Right atrium auricular region (tissue), 2 donors: ENCODE measurements around the gene GAS1. TPM values are rescaled to one million over a fixed set of nuclear protein-coding genes. Genes with fewer than 3 reads are reported as not detected.

Experiments
- DNase-seq: peaks from one replicate; pipeline ENCODE4 v3.0.0-alpha.2; 2019; ENCODE audit warnings: low spot score
- H3K27ac ChIP-seq, 2 donors: fragments of 200-600 bp; sonication (generic); 1 replicate in 1 of 2; 2 replicates in 1 of 2; pipeline ENCODE4 v1.5.1; 2016 to 2019
- H3K27me3 ChIP-seq, 2 donors: fragments of 200-600 bp; sonication (generic); one replicate each; pipeline versions ENCODE4 v1.5.1 to v1.6.0; 2017 to 2019
- H3K36me3 ChIP-seq: fragments of 200-600 bp; sonication (generic); one replicate; pipeline ENCODE4 v1.5.1; 2016
- H3K4me1 ChIP-seq, 2 donors: fragments of 200-600 bp; sonication (generic); one replicate each; pipeline versions ENCODE4 v1.5.1 to v1.6.0; 2017 to 2019
- H3K4me3 ChIP-seq, 2 donors: fragments of 200-600 bp; sonication (generic); 1 replicate in 1 of 2; 2 replicates in 1 of 2; pipeline ENCODE4 v1.5.1; 2017 to 2019; ENCODE audit warnings: mild to moderate bottlenecking in 1 of 2, moderate library complexity in 1 of 2
- H3K9me3 ChIP-seq, 2 donors: fragments of 200-600 bp; sonication (generic); one replicate each; pipeline ENCODE4 v1.5.1; 2019
- total RNA-seq, 2 donors: library from RNA; depleted of rRNA; stranded (reverse); fragments of >200 nt; gene quantifications; one replicate each; pipeline ENCODE4 v1.1.0, GENCODE V29; 2016
- TF ChIP-seq, protein P1 (sequence below), 2 donors: fragments of 200-600 bp; sonication (generic); IDR thresholded peaks; one replicate each; pipeline ENCODE4 v1.5.1; 2019; ENCODE audit warnings: antibody characterized with exemption in 2 of 2

GAS1 gene
- total RNA-seq, 2 donors from 2014 or later: 44.4 to 78.6 TPM

DNA sequence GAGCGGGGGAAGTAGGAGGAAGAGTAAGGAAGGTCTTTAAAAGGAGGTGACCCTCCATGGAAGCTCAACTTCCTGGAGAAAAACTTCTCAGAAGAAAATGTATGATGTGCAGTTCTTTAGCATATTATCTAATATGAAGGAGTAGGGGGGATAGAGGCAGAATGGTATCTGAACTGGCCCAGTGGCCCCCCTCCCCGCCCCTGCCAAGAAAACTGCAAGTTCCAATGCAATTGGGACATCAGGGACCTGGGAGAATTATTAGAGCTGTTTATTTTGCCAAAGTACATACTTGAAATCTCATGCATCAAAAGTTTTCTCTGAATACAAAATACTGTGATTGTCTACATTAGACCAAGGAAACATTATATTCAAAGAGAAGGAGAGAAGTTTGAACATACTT is 40.6 kb upstream of the GAS1 start:
- Histone ChIP-seq H3K27ac (no peak overlapping the region), H3K36me3 (no peaks in the 10 kb centered on the region), H3K4me1 (no peaks in the 10 kb centered on the region), H3K9me3 (no peaks in the 10 kb centered on the region), H3K4me3 (no peak overlapping the region), H3K27me3 (no peaks in the 10 kb centered on the region)
- TF ChIP-seq, protein P1, sequence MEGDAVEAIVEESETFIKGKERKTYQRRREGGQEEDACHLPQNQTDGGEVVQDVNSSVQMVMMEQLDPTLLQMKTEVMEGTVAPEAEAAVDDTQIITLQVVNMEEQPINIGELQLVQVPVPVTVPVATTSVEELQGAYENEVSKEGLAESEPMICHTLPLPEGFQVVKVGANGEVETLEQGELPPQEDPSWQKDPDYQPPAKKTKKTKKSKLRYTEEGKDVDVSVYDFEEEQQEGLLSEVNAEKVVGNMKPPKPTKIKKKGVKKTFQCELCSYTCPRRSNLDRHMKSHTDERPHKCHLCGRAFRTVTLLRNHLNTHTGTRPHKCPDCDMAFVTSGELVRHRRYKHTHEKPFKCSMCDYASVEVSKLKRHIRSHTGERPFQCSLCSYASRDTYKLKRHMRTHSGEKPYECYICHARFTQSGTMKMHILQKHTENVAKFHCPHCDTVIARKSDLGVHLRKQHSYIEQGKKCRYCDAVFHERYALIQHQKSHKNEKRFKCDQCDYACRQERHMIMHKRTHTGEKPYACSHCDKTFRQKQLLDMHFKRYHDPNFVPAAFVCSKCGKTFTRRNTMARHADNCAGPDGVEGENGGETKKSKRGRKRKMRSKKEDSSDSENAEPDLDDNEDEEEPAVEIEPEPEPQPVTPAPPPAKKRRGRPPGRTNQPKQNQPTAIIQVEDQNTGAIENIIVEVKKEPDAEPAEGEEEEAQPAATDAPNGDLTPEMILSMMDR (IDR thresholded peaks at IDR 0.05): no peak
- no peak for DNase-seq

DNA sequence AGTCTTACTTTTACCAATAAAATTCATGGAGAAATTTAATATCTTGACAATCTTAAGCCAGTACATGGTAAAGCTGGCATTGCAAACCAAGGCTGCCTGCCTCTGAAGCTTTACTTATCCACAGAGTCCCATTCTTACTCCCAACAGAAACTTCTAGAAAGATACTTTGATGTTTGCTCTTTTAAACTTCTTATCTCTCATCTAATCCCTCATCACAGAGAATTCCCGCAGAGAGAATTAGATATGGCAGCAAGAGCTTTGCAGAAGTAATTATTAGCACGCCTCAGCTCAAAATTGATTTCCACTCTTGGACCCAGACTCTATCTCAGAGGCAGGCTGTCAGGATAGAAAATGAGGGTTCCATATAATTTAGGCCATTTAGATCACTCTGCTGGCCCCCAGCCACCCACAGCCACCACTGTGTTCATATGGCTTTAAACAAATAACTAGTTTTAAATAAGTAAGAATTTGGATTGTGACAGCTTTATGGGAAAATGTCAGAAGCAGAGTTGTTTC is 37.9 kb upstream of the GAS1 start:
- Histone ChIP-seq H3K4me3 (no peak overlapping the region), H3K27me3 (no peaks in the 10 kb centered on the region), H3K9me3 (no peaks in the 10 kb centered on the region), H3K27ac (no peak overlapping the region), H3K36me3 (no peaks in the 10 kb centered on the region), H3K4me1 (no peaks in the 10 kb centered on the region)
- TF ChIP-seq, protein P1 (IDR thresholded peaks at IDR 0.05): no peak
- DNase-seq: no peak

DNA sequence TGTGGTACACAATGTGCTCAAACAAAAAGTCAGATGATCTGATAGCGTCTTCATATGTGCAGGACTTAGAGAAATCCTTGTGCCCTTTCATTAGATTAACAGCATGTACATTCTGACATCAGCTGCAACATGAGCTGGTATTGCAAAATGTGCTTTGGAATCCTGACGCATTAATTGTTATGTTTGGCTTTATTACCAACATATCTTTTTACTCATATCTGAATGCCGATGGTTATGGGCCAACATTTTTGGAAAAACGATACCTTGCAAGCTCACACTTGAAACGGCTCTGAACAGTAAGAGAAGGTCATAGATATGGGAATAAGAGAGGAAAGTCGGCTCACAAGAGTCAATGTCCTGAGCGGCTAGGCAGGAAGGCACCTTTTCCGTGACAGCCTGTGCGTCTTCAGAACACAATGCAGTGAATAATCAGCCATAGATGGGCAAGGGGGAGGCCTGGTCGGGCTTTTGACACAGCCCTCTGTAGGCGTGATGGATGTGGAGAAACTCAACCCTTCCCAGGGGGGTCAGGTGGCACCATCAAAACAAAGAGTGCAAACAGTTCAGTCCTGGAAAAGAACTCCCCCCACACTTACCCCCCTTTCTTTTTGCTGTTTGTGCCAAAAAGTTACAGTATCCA is 36.4 kb upstream of the GAS1 start:
- DNase-seq: no peak
- Histone ChIP-seq H3K27me3 (no peaks in the 10 kb centered on the region), H3K4me3 (no peak overlapping the region), H3K36me3 (no peaks in the 10 kb centered on the region), H3K27ac (peak overlapping the region in 1 of 2 donors; percentile 37), H3K9me3 (no peaks in the 10 kb centered on the region), H3K4me1 (peaks cover 0 to 4% of the 10 kb centered on the region in 2 donors)
- TF ChIP-seq, protein P1 (IDR thresholded peaks at IDR 0.05): no peak

DNA sequence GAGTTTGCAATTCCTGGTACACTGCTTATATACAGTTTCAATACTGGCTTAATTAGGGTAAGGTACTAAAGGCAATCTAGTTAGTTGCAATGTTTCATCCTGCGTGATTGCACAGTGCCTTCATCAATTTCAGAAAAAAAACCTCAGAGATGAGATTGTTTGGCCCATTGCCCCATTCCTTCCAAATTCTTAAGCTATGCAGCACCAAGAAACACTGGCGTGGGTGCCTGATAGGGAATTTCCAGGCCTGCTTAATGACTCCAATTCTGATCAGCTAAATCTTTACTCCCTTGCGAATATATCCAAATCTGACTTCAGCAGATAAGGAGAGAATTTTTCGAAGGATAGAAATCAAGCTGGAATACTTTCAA is 35.9 kb upstream of the GAS1 start:
- Histone ChIP-seq H3K4me1 (peaks cover 0 to 4% of the 10 kb centered on the region in 2 donors), H3K9me3 (no peaks in the 10 kb centered on the region), H3K27me3 (no peaks in the 10 kb centered on the region), H3K36me3 (no peaks in the 10 kb centered on the region), H3K27ac (peak overlapping the region in 1 of 2 donors; percentile 37), H3K4me3 (no peak overlapping the region)
- TF ChIP-seq, protein P1 (IDR thresholded peaks at IDR 0.05): no peak
- peak; percentile 73 for DNase-seq

DNA sequence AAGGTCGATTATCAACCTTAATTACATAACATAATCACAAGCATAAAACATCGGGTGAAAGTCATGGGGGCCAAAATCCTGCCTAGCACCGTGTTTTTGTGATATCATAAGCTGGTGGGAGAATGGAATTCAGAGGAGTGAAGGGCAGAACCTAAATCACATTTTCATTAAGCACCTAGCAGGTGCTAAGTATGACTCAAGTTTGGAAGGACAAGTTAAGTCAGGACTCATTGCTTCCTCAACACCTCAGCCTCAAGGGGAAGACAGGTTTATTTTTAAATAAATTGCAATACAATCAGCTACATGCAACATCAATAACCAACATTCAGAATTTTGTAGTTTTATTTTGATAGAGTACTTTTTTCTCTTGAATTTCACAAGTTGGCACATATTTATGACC is 33.5 kb upstream of the GAS1 start:
- Histone ChIP-seq H3K4me1 (peaks cover 0 to 4% of the 10 kb centered on the region in 2 donors), H3K9me3 (no peaks in the 10 kb centered on the region), H3K27me3 (no peaks in the 10 kb centered on the region), H3K27ac (no peak overlapping the region), H3K36me3 (no peaks in the 10 kb centered on the region), H3K4me3 (no peak overlapping the region)
- TF ChIP-seq, protein P1 (IDR thresholded peaks at IDR 0.05): no peak
- DNase-seq: no peak

DNA sequence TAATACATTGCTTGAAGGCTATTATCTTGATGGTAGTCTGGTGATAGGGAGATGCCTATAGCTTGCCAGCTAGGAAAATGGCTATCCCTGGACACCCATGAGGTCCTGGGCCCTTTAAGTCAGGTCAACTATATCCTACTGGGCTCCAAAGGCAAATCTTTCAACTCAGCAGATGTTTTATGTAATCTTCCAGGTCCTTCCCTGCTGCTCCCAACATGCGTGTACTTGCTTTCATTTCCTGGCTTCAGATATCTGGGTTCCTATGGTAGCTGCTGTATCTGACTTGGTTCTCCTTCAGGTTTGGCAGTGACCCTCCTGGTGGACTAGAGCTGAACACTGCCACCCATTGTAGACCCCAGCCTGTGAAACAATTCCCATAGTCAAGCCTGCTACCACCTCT is 32.4 kb upstream of the GAS1 start:
- H3K27ac ChIP-seq: no peak overlapping the region
- H3K4me3 ChIP-seq: no peak overlapping the region
- no peaks in the 10 kb centered on the region for H3K9me3 ChIP-seq
- H3K36me3 ChIP-seq: no peaks in the 10 kb centered on the region
- DNase-seq: no peak
- TF ChIP-seq, protein P1 (IDR thresholded peaks at IDR 0.05): no peak
- H3K27me3 ChIP-seq: no peaks in the 10 kb centered on the region
- peaks cover 0 to 4% of the 10 kb centered on the region in 2 donors for H3K4me1 ChIP-seq
